GM18909 (cell line): ENCODE measurements around the gene APLP2.
"Not testable (repeated sequence)": the region's sequence is repeated elsewhere in the genome, so short reads cannot be mapped to it uniquely, and the experiment has no call there.

Experiments
- ATAC-seq: cut with Tn5 transposase; IDR thresholded peaks from one replicate; pipeline ENCODE4 v1.9.1; 2021; ENCODE audit warnings: mild to moderate bottlenecking; ENCODE audit not compliant: unreplicated experiment, poor library complexity

APLP2 gene

DNA sequence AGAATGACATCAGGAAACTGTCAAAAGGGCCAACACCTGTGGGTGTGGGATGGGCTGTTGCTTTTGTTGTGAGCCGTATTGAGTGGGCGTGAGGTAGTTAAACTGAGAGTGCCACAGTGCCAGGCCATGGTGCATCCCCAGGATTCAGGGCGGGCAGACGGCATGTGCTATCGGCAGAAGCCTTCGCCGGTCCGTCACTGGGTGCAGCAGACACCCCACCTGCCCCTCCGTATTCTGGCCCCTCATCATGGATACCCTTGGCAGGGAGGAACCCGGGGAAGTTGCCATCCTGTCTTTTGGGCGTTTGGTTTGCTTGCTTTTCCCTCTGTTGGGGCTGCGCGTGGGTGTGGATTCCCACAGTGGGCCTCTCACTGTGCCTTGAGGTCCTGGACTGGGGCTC lies 117.4 kb downstream of the APLP2 start:
- no peak for ATAC-seq

DNA sequence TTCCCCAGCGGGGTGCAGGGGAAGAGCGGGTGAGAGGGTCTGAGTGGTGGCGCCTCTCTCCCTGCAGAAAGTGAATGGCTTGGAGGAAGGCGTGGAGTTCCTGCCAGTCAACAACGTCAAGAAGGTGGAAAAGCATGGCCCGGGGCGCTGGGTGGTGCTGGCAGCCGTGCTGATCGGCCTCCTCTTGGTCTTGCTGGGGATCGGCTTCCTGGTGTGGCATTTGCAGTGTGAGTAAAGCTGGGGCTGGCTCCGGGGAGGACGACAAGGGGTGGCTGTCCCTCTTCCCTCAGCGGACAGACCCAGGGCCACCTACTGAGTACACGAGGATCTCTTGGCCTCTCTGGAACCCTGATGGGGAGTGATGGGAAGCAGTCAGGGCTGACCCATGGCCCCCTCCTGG lies 118.4 kb downstream of the APLP2 start:
- ATAC-seq = no peak

DNA sequence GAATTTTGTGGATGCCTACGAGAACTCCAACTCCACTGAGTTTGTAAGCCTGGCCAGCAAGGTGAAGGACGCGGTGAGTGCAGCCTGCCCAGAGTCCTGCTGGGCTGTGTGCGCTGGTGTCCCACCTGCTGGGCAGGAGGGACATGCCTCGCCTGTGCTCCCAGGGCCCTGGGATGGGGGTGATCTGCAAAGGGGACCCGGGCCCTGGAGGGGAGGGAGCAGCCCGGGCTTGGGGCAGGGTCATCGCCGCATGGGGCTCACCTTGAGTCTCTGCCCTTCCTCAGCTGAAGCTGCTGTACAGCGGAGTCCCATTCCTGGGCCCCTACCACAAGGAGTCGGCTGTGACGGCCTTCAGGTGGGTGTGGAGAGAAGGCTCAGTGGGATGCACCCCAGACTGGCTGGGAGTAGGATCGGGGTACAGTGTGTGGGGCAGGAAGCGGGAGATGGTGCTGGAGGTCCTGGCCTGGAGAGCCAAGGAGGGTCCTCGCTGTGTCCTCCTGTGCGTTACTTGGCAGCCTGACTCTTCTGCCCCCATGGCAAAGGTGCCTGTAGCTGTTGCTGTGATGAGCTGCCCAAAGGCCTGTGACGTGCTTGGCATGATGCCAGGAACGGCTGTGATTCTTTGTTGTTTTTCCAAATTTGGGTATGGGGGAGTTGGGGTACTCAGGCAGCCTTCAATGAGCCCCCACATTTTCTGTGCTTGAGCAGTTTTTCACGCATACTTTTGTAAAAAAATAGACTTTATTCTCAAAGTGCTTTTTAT lies 119.1 kb downstream of the APLP2 start:
- no peak for ATAC-seq

DNA sequence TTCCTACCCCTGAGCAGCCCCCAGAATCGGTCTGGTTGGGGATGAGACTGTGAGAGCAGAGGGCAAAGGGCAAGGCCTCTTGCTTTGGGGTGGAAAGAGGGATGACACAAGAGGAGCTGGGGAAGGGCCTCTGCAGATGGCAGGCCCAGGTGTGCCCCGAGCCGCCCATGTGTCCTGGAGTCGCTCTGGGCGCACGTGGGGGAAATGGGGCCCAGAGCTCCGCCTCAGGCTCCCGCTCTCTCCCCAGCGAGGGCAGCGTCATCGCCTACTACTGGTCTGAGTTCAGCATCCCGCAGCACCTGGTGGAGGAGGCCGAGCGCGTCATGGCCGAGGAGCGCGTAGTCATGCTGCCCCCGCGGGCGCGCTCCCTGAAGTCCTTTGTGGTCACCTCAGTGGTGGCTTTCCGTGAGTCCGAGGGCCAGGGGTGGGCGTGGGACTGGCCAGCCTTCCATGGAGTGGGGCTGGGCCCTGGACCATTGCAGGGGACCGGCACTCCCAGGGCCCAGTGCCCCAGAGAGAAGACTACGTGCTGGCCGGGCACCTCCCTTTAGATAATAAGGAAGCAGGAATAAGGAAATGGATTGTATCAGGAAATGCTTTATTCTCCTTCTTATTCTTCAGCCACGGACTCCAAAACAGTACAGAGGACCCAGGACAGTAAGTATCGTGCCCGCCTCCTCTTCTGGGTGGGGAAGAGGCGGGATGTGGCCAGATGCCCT lies 120.0 kb downstream of the APLP2 start:
- ATAC-seq = no peak

DNA sequence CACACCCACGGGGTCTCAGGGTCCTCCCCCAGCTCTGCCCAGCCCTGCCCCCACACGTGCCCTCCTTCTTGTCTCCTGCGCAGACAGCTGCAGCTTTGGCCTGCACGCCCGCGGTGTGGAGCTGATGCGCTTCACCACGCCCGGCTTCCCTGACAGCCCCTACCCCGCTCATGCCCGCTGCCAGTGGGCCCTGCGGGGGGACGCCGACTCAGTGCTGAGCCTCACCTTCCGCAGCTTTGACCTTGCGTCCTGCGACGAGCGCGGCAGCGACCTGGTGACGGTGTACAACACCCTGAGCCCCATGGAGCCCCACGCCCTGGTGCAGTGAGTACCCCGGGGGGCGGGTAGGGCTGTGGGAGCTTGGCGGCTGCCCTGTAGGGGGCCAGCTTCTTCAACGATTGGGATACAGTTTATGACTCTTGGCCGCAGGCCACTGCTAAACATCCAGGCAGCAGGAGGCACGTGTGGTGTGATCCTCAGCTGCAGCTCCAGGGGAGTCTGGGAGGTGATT lies 120.7 kb downstream of the APLP2 start:
- ATAC-seq = no peak

DNA sequence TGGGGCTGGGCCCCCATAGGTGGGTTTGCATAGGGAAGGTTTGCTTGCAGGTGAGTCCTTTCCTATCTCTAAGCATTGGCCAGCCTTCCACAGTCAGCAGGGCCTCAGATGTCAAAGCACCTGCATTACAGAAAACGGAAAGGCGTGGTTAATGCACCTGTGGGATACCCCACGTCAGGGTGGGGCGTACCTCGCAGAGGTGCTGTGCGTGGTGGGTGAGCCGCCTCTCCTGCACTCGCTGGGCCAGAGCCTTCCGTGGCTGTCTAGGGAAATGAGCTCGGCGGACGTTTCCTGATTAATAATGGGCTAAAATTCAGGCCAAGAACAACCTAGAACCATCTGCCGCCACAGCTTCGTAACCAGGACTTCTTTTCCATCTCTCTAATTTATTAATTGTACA lies 122.2 kb downstream of the APLP2 start:
- no peak for ATAC-seq

DNA sequence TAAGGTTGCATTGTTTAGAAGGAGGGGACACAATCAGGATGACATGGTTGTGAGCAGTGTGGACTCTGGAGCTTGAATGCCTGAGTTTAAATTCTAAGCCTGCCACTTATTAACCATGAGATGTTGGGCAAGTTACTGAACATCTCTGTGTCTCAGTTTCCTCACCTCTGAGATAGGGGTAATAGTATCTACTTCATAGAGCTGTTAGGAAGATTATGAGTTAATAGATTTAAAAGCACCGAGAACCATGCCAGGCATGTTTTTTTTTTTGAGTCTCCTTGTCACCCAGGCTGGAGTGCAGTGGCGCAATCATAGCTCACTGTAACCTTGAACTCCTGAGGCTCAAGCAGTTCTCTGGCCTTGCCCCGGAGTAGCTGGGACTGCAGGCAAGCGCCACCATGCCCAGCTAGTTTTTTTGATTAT lies 123.2 kb downstream of the APLP2 start:
- no peak for ATAC-seq

DNA sequence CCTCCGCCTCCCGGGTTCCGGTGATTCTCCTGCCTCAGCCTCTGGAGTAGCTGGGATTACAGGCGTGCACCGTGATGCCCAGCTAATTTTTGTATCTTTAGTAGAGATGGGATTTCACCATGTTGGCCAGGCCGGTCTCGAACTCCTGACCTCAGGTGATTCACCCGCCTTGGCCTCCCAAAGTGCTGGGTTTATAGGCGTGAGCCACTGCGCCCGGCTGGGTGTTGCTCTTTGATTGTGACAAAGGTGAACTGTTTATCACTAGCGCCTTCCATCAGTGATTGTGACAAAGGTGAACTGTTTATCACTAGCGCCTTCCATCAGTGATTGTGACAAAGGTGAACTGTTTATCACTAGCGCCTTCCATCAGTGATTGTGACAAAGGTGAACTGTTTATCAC lies 123.9 kb downstream of the APLP2 start:
- not testable (repeated sequence) for ATAC-seq
